ENCODE data around the gene USP1. TPM values are rescaled to one million over a fixed set of nuclear protein-coding genes. Genes with fewer than 3 reads are reported as not detected.

Gene USP1
- total and polyA plus RNA-seq, 2 donors (not counting 3 experiments of a cell fraction or from before 2014, with no cell fraction given), result 7.0 to 38.4 TPM

DNA sequence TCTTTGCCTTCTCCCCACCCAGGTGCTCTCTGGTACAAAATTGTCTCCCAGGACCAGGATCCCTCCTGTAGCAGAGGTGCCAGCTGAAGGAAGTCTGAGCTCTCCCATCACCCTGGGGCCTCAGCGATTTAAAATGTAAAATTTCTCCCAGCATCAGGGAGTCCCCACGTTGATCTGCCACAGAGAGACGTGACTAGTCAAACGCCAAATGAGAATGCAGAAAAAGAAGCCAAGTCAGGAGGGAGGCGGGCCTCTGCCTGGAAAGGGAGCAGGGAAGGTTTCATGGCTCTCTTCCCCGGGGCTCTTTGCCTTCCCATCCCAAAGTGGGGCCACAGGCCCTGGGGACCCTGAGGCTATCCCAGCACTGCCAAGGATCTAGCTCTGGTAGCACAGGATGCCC, 40.0 kb upstream of the USP1 start:
- H4K20me1 ChIP-seq (replicated peaks; ENCODE audit: control insufficient read depth, extremely low read depth, insufficient read depth, low read length), result no peaks in the 10 kb centered on the region
- BruUV-seq (replicated peaks), result no TSS peak
- TF ChIP-seq EZH2 (IDR thresholded peaks at IDR 0.05; ENCODE audit: borderline replicate concordance, low read depth, low read length, severe bottlenecking) (no peak), POLR2A (IDR thresholded peaks at IDR 0.05; ENCODE audit: low read depth, low read length) (no peak), CTCF (IDR thresholded peaks at IDR 0.05; ENCODE audit: extremely low read depth in 1 of 2, insufficient read depth in 1 of 2, low read depth in 1 of 2, low read length in 2 of 2) (no peak)
- dilution Hi-C loops (cut with MboI; ENCODE audit: extremely low pct_ligation_motif_present, low sequenced_read_pairs) (no loop called here), intact Hi-C loops (cut with micrococcal nuclease) (no loop called here)
- H3K4me2 ChIP-seq (ENCODE audit: insufficient read depth, low read length), result no peak overlapping the region
- H3K9ac ChIP-seq (replicated peaks; ENCODE audit: extremely low read depth, insufficient read depth, low read length), result no peak overlapping the region
- H3K9me1 ChIP-seq (replicated peaks; ENCODE audit: control insufficient read depth, extremely low read depth, insufficient read depth, low read length), result no peaks in the 10 kb centered on the region
- DNase-seq (ENCODE audit: low read depth, low spot score), result no peak
- H3K4me3 ChIP-seq (replicated peaks in 1 of 3; ENCODE audit: insufficient read depth in 1 of 3, low read depth in 1 of 3, low read length in 3 of 3), result no peak overlapping the region
- H3K79me2 ChIP-seq (ENCODE audit: control insufficient read depth, insufficient read depth, low read length), result no peaks in the 10 kb centered on the region
- no peaks in the 10 kb centered on the region for H3K36me3 ChIP-seq (ENCODE audit: control insufficient read depth in 2 of 2, extremely low read depth in 1 of 2, insufficient read depth in 2 of 2, low read length in 2 of 2)
- H3K27ac ChIP-seq (ENCODE audit: insufficient read depth, low read depth, low read length), result no peak overlapping the region
- H2AFZ ChIP-seq (ENCODE audit: low read depth, low read length), result no peak overlapping the region
- no peak for FAIRE-seq
- H3K9me3 ChIP-seq (replicated peaks; ENCODE audit: control insufficient read depth, insufficient read depth, low read length), result no peaks in the 10 kb centered on the region
- H3K4me1 ChIP-seq (ENCODE audit: control insufficient read depth, extremely low read depth, insufficient read depth, low read length), result no peaks in the 10 kb centered on the region
- no peaks in the 10 kb centered on the region for H3K27me3 ChIP-seq (ENCODE audit: control insufficient read depth in 2 of 2, insufficient read depth in 2 of 2, low read length in 2 of 2)
- ChIA-PET CTCF (interaction anchor here (1.3 to 2.1 kb wide), 2 partner anchors 14 to 221 kb away, joined by 4 to 5 read pairs; no protein-coding TSS in a partner anchor), POLR2A (no interaction called here)

DNA sequence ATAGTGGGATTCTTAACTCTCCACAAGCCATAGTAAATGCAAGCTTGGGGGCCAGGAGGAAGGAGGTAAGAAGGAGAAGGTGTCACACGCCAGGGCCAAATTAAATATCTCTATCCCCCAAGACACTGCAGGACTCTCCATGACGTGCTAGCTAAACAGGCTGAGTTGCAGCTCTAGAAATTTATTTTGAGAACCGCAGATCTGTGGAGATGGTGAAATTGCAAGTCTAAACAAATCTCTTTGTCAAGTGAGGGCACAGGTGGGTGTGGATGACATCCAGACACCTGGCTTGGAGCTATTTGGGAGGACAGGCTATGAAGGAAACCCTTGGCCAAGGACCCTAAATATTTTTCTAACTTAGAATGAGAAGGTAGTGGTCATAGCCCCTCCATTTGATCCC, 39.5 kb upstream of the USP1 start:
- intact Hi-C loops (cut with micrococcal nuclease), result no loop called here
- no peaks in the 10 kb centered on the region for H3K27me3 ChIP-seq (ENCODE audit: control insufficient read depth in 2 of 2, insufficient read depth in 2 of 2, low read length in 2 of 2)
- CTCF ChIA-PET, result interaction anchor here (1.3 to 2.1 kb wide), 2 partner anchors 14 to 222 kb away, joined by 4 to 5 read pairs; no protein-coding TSS in a partner anchor
- no peak overlapping the region for H3K4me2 ChIP-seq (ENCODE audit: insufficient read depth, low read length)
- no peak overlapping the region for H3K9ac ChIP-seq (replicated peaks; ENCODE audit: extremely low read depth, insufficient read depth, low read length)
- H2AFZ ChIP-seq (ENCODE audit: low read depth, low read length), result no peak overlapping the region
- H3K9me1 ChIP-seq (replicated peaks; ENCODE audit: control insufficient read depth, extremely low read depth, insufficient read depth, low read length), result no peaks in the 10 kb centered on the region
- DNase-seq (ENCODE audit: low read depth, low spot score) (no peak), FAIRE-seq (no peak)
- no peaks in the 10 kb centered on the region for H4K20me1 ChIP-seq (replicated peaks; ENCODE audit: control insufficient read depth, extremely low read depth, insufficient read depth, low read length)
- no peak overlapping the region for H3K4me3 ChIP-seq (replicated peaks in 1 of 3; ENCODE audit: insufficient read depth in 1 of 3, low read depth in 1 of 3, low read length in 3 of 3)
- no peaks in the 10 kb centered on the region for H3K79me2 ChIP-seq (ENCODE audit: control insufficient read depth, insufficient read depth, low read length)
- H3K9me3 ChIP-seq (replicated peaks; ENCODE audit: control insufficient read depth, insufficient read depth, low read length), result no peaks in the 10 kb centered on the region
- POLR2A ChIA-PET, result no interaction called here
- no peak overlapping the region for H3K27ac ChIP-seq (ENCODE audit: insufficient read depth, low read depth, low read length)
- dilution Hi-C loops (cut with MboI; ENCODE audit: extremely low pct_ligation_motif_present, low sequenced_read_pairs), result no loop called here
- TF ChIP-seq FOS (IDR thresholded peaks at IDR 0.05; ENCODE audit: borderline replicate concordance, insufficient read depth, low read length) (no peak), CTCF (IDR thresholded peaks at IDR 0.05; ENCODE audit: extremely low read depth in 1 of 2, insufficient read depth in 1 of 2, low read depth in 1 of 2, low read length in 2 of 2) (no peak), POLR2A (IDR thresholded peaks at IDR 0.05; ENCODE audit: low read depth, low read length) (no peak), EZH2 (IDR thresholded peaks at IDR 0.05; ENCODE audit: borderline replicate concordance, low read depth, low read length, severe bottlenecking) (no peak), MYC (IDR thresholded peaks at IDR 0.05; ENCODE audit: low read depth, low read length) (no peak), POLR2AphosphoS5 (IDR thresholded peaks at IDR 0.05; ENCODE audit: insufficient read depth, low read depth, low read length) (no peak), GATA2 (IDR thresholded peaks at IDR 0.05; ENCODE audit: insufficient read depth, insufficient read length, low read depth, low read length) (no peak), JUN (IDR thresholded peaks at IDR 0.05; ENCODE audit: borderline replicate concordance, insufficient read depth, insufficient read length, low read depth) (no peak)
- TF ChIP-seq, protein P1, sequence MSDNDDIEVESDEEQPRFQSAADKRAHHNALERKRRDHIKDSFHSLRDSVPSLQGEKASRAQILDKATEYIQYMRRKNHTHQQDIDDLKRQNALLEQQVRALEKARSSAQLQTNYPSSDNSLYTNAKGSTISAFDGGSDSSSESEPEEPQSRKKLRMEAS (IDR thresholded peaks at IDR 0.05; ENCODE audit: insufficient read depth, insufficient read length), result no peak
- no peaks in the 10 kb centered on the region for H3K36me3 ChIP-seq (ENCODE audit: control insufficient read depth in 2 of 2, extremely low read depth in 1 of 2, insufficient read depth in 2 of 2, low read length in 2 of 2)
- no peaks in the 10 kb centered on the region for H3K4me1 ChIP-seq (ENCODE audit: control insufficient read depth, extremely low read depth, insufficient read depth, low read length)
- no TSS peak for BruUV-seq (replicated peaks)
